ENCODE results near the gene AMZ1. TPM values are rescaled to one million over a fixed set of nuclear protein-coding genes. Genes with fewer than 3 reads are reported as not detected.

AMZ1 gene
- total RNA-seq, 1 experiment from 2014 or later, result 4.9 TPM

- DNase-seq (ENCODE audit: low read depth), result no peak
Observed at GRCh38 chr7:2750004-2750407, 62.0 kb downstream of the AMZ1 start.

DNA sequence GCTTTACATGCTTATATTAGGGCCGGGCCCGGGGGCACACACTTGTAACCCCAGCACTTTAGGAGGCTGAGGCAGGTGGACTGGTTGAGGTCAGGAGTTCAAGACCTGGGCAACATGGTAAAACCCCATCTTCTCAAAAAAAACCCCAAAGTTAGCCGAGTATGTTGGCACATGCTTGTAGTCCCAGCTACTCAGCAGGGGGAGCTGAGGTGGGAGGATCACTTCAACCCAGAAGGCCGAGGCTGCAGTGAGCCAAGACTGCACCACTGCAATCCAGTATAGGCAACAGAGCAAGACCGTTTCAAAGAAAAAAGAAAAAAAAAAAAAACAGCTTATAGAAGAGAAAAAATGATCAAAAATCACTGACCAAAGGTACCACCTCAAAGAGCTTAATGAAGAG lies 63.1 kb downstream of the AMZ1 start:
- no peak for DNase-seq (ENCODE audit: low read depth)

- no peak for DNase-seq (ENCODE audit: low read depth)
Observed at GRCh38 chr7:2753148-2753547, 65.1 kb downstream of the AMZ1 start.

DNA sequence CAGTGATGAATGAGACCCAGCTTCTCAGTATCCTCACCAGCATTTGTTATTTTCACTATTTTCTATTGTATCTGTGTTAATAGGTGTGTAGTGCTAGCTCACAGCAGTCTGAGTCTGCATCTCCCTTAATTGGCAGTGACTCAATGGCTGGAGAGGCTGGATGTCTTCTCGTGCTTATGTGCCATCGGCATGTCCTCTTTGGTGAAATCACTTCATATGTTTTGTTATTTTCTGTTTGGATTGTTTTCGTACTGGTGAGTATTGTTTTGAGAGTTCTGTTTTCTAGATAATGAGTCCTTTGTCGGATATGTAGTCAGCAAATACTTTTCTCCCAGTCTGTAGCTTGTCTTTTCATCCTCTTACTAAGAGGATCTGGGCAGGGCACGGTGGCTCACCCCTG lies 66.1 kb downstream of the AMZ1 start:
- no peak for DNase-seq (ENCODE audit: low read depth)

DNA sequence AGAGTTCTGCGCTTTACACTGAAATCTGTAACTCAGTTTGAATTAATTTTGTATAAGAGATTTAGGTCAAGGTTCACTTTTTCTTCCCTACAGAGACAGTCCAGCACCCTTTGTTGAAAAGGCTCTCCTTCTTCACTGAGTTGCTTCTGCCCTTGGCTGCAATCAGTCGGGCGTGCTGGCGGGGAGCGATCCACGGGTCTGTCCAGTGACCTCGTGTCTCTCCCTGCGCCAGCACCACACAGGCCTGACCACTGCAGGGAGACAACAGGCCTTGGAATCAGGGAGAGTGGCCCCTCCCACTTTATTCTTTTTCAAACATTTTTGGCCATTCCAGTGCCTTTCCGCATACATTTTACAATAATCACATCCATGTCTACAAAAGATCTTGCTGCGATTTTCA lies 66.9 kb downstream of the AMZ1 start:
- no peak for DNase-seq (ENCODE audit: low read depth)

- no peak for DNase-seq (ENCODE audit: low read depth)
Observed at GRCh38 chr7:2755531-2755930, 67.5 kb downstream of the AMZ1 start.

- DNase-seq (ENCODE audit: low read depth), result peak; percentile 89
Observed at GRCh38 chr7:2757361-2757903, 69.4 kb downstream of the AMZ1 start.

DNA sequence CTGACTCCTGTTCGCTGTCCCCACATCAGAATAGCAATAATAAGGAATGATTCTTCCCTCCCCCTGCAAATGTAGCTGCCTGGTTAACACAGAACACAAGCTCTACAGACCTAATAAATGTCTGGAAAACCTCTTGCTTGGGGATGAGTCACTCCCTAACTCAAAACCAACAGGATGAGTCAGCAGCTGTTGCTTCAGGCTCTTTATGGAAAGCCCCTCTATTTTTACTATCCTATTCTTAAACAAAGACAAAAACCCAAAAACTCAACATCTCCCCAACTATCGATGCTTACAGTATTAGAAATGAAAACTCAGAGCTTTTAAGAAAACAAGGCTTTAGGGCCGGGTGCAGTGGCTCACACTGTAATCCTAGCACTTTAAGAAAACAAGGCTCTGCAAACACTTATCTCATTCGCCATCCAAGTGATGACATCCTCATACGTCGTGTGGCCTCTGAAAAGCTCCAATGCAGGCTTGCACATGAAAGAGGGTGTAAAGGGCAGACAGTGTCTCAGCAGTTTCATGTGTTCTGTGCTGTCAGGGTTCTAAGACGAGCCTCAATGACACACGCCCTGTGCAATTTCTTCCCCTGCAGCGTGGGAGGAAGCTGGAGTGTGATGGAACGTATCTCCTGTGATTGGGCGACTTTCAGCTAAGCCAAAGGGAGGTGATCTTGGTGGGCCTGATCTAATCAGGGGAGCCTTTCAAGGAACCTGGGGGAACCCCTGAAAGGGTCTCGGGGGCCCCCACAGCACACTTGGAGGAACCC lies 70.1 kb downstream of the AMZ1 start:
- DNase-seq (ENCODE audit: low read depth), result peak; percentile 100

DNA sequence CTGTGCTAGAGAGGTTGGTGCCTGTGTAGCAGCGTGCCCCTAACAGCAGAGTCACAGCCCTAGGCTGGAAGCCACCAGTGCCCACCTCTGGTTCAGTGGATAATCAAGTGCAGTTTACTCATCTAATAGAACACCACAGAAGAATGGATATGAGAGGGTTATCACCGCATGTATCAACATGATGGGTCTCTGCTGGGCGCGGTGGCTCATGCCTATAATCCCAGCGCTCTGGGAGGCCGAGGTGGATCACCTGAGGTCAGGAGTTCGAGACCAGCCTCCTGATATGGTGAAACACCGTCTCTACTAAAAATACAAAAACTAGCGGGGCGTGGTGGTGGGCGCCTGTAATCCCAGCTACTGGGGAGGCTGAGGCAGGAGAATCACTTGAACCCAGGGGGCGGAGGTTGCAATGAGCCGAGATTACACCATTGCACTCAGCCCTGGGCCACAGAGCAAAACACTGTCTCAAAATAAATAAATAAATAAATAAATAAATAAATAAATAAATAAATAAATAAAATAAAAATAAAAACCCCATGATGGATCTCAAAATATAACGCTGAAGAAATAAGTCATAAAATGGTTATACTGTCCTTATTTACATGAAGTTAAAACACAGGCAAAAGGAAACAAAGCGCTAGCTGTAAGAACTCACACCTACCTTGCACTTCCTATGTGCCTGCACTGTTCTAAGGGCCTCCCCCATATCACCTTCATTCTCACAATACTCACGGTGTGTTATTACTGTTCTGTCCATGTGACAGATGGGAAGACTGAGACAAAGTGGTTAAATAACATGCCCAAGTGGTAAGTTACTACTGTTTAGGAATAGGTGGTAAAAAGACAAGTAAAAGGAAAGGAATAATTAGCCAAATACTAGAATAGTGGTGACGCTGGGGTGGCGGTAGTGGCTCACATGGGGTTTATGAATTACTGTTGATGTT lies 70.9 kb downstream of the AMZ1 start:
- no peak for DNase-seq (ENCODE audit: low read depth)

DNA sequence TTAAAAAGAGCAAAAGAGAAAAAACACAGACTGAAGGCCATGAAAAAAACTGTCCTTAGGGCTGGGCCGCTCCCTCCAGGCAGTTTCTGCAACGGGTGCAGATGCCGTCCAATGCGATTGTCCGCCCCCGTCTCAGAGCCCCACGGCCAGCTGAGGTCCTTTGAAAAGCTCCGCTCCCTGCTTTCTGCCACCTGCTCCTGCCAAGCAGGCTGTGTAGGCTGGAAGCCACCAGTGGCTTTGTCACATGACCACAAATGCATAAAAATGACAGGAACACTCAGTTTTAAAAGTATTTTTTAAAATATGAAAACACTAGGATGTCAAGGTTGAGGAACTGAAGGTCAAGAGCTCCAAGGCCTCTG lies 71.7 kb downstream of the AMZ1 start:
- no peak for DNase-seq (ENCODE audit: low read depth)

DNA sequence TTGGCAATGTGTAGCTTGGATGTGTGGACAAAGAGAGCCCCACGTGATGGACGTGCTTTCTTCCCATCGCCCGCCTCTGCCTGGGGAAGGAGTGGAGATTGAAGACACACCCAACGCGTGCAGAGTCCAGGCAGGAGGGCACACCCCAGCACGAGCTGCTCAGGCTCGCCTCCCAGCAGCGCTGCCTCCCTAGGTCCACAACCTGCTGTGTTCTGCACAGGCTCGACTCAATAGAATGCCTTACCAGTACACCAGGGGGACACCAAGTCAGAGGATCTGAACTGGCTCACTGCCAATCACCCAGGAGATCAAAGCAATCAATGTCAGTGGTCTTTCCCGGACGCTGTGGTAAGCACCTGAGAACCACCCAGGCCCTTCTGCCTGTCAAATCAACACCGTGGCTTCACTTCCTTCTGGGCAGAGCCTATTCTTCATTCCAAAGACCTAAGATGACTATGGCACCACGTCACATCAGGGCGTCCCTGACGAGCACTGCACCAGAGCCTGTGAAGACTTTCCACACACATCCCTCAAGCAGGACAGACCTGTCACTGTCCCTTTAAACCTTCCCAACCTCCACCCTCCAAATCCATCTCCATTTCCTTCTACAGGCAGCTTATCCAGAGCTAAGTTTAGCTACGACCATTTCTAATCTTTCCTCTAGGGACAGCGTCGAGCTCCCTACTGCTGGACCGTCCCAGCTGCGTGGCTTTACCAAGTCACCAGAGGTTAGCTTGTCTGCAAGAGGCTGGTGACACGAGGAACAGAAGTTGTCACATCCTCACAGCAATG lies 72.3 kb downstream of the AMZ1 start:
- peak; percentile 51 for DNase-seq (ENCODE audit: low read depth)

DNA sequence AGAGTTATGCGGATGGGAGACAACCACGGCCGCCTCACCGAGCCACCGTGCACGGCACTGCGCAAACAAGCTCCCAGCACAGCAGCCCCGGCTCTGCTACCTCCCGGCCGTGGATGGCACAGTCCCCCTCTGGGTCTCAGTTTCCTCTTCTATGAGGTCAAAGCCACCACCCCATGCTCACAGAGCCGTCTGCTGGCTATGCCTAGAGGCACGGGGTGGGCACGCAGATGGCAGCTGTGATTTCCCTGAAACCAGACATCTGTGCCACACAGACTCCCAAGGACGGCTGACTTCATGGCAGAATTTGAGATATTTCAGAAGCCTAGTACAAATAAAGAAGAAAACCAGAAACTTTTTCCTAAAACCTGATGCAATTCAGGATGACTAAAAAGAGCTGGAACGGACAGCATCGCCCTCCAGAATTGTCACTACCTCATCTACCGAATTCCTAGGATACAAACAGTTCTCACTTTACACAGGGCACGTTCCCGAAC lies 73.2 kb downstream of the AMZ1 start:
- DNase-seq (ENCODE audit: low read depth), result no peak

- DNase-seq (ENCODE audit: low read depth), result no peak
Observed at GRCh38 chr7:2761801-2762497, 73.9 kb downstream of the AMZ1 start.

- DNase-seq (ENCODE audit: low read depth), result no peak
Observed at GRCh38 chr7:2763597-2763996, 75.6 kb downstream of the AMZ1 start.

GRCh38 chr7:2764621-2765020 lies 76.6 kb downstream of the AMZ1 start:
- no peak for DNase-seq (ENCODE audit: low read depth)

Other genes with a start within 250 kb of the AMZ1 start
- gene GRIFIN, start 211.8 kb upstream of the AMZ1 start, total RNA-seq (2014; rRNA removed; shearing (Covaris generic)), result not detected in 2 replicates
- gene LFNG, start 168.4 kb upstream of the AMZ1 start, total RNA-seq (2014; rRNA removed; shearing (Covaris generic)), result 19.1 and 28.5 TPM in 2 replicates
- gene BRAT1, start 132.7 kb upstream of the AMZ1 start, total RNA-seq (2014; rRNA removed; shearing (Covaris generic)), result 22.6 and 28.8 TPM in 2 replicates
- 10.1 and 14.8 TPM in 2 replicates for gene IQCE, start 129.2 kb upstream of the AMZ1 start, total RNA-seq (2014; rRNA removed; shearing (Covaris generic))
- 20.5 and 34.9 TPM in 2 replicates for gene TTYH3, start 56.2 kb upstream of the AMZ1 start, total RNA-seq (2014; rRNA removed; shearing (Covaris generic))
- gene GNA12, start 156.1 kb downstream of the AMZ1 start, total RNA-seq (2014; rRNA removed; shearing (Covaris generic)), result 17.8 and 20.8 TPM in 2 replicates

Measured in RPMI7951 (cell line).